ENCODE measurements around the gene FCHO1.

FCHO1 gene

GRCh38 chr19:17830567-17831418 lies 79.5 kb downstream of the FCHO1 start:
- peak; percentile 55 to 77 (median 68) for DNase-seq (ENCODE audit: low read depth in 3 of 3)

- DNase-seq (ENCODE audit: low read depth in 3 of 3), result no peak
Observed at GRCh38 chr19:17831419-17831888, 80.2 kb downstream of the FCHO1 start.

- DNase-seq (ENCODE audit: low read depth in 3 of 3), result no peak
Observed at GRCh38 chr19:17832443-17833208, 81.3 kb downstream of the FCHO1 start.

GRCh38 chr19:17834350-17835181 lies 83.3 kb downstream of the FCHO1 start:
- DNase-seq (ENCODE audit: low read depth in 3 of 3), result no peak

GRCh38 chr19:17835182-17836006 lies 84.1 kb downstream of the FCHO1 start:
- no peak for DNase-seq (ENCODE audit: low read depth in 3 of 3)

- DNase-seq (ENCODE audit: low read depth in 3 of 3), result no peak
Observed at GRCh38 chr19:17836530-17836929, 85.3 kb downstream of the FCHO1 start.

- no peak for DNase-seq (ENCODE audit: low read depth in 3 of 3)
Observed at GRCh38 chr19:17837972-17838371, 86.7 kb downstream of the FCHO1 start.
